ENCODE measurements around the gene DPEP1. TPM values are rescaled to one million over a fixed set of nuclear protein-coding genes. Genes with fewer than 3 reads are reported as not detected.
"Not testable (repeated sequence)": the region's sequence is repeated elsewhere in the genome, so short reads cannot be mapped to it uniquely, and the experiment has no call there.

The DPEP1 gene
- total RNA-seq, 1 donor from 2014 or later, result 13.4 TPM

DNA sequence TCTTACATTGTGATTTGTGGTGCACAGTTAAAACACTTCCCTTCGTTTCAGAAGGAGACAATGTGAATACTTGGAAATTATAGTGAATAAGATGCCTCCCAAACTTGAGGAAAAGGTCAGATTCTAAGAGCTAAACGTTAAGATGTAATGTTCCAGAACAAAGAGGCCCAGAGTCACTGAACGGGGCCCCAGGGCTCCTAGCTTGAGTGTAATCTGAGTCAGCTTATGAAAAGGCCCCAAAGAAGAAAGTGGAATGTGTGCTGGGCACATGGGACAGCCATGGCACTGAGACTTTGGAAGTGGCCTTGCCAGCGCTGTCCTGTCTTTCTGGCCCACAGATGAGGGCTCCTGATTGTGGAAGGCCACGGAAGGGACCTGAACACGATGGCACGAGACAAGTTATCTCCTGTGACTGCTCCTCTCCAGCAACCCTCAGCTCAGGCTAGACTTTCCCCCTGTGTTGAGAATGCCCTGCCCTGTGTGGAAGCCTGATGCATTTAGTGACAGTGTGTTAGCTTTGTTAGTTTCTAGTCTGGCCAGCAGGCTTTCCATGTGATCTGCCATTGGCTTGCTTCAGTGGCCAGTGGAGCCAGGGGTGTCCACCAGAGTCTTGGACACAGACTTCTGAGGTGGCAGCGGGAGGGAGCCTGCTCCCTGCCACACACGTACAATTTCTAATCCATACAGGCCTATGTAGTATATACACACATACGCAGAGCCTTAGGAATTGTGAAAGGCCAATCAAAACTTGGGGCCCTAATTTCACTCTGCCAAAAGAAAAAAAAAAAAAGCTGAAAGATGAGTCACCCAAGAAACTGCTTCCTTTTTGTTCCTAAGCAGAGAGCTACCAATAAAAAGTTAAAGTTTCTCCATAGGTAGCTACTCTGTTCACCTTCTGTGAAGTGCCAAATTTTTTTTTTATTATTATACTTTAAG lies 57.3 kb downstream of the DPEP1 start:
- Mint-ChIP-seq H3K27me3 (no peaks in the 10 kb centered on the region), H3K9me3 (no peaks in the 10 kb centered on the region)

DNA sequence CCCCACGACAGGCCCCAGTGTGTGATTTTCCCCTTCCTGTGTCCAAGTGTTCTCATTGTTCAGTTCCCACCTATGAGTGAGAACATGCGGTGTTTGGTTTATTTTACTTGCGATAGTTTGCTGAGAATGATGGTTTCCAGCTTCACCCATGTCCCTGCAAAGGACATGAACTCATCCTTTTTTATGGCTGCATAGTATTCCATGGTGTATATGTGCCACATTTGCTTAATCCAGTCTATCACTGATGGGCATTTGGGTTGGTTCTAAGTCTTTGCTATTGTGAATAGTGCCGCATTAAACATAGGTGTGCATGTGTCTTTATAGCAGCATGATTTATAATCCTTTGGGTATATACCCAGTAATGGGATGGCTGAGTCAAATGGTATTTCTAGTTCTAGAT lies 58.1 kb downstream of the DPEP1 start:
- not testable (repeated sequence) for DNase-seq (ENCODE audit: extremely low spot score, unreplicated experiment); H3K27ac Mint-ChIP-seq; H3K36me3 Mint-ChIP-seq; H3K9me3 Mint-ChIP-seq; H3K4me1 Mint-ChIP-seq (ENCODE audit: unreplicated experiment); H3K27me3 Mint-ChIP-seq; H3K4me3 Mint-ChIP-seq

More for the DNA sequence above, 57.3 kb downstream of the DPEP1 start:
- no peak for DNase-seq (ENCODE audit: extremely low spot score, unreplicated experiment)
- TF ChIP-seq, protein P1, sequence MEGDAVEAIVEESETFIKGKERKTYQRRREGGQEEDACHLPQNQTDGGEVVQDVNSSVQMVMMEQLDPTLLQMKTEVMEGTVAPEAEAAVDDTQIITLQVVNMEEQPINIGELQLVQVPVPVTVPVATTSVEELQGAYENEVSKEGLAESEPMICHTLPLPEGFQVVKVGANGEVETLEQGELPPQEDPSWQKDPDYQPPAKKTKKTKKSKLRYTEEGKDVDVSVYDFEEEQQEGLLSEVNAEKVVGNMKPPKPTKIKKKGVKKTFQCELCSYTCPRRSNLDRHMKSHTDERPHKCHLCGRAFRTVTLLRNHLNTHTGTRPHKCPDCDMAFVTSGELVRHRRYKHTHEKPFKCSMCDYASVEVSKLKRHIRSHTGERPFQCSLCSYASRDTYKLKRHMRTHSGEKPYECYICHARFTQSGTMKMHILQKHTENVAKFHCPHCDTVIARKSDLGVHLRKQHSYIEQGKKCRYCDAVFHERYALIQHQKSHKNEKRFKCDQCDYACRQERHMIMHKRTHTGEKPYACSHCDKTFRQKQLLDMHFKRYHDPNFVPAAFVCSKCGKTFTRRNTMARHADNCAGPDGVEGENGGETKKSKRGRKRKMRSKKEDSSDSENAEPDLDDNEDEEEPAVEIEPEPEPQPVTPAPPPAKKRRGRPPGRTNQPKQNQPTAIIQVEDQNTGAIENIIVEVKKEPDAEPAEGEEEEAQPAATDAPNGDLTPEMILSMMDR (conservative IDR thresholded peaks at IDR 0.05), result no peak
- Mint-ChIP-seq H3K4me3 (no peak overlapping the region), H3K27ac (no peak overlapping the region), H3K4me1 (ENCODE audit: unreplicated experiment) (no peaks in the 10 kb centered on the region), H3K36me3 (peaks cover 14% of the 10 kb centered on the region)

DNA sequence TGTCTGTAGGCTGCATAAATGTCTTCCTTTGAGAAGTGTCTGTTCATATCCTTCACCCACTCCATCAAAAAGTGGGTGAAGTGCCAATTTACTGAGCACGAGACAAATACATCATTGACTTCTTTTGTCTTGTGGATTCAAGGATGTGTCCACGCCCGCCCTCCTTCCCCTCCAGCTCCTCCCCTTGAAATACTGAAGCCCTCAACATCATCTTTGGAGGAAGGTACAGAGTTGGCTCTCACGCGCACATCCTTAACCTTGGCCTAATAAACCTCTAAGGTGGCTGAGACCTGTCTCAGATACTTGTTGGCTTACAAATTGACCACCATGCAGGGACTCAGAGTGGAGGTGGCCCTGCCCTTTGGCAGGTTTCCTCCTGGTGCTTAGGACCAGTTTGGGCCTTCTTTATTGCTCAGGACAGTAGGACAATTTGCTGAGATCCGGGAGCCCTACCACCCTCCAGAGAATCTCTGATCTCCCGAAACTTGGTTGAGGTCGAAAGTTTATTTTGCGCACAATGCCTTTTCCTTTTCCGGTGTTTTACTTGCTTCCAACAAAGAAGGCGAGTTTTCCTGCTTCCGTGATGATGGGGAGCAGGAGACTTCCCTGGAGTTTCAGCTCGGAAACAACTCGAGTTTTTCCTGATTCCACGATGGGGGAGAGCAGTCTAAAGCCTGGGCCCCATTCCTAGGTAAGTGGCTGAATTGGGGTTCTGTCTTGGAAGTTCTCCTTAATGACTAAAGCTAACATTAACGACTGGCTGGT lies 58.9 kb downstream of the DPEP1 start:
- TF ChIP-seq, protein P1 (conservative IDR thresholded peaks at IDR 0.05), result no peak
- peaks cover 7% of the 10 kb centered on the region for H3K36me3 Mint-ChIP-seq
- H3K4me3 Mint-ChIP-seq, result no peak overlapping the region
- no peak overlapping the region for H3K27ac Mint-ChIP-seq
- H3K4me1 Mint-ChIP-seq (ENCODE audit: unreplicated experiment), result no peaks in the 10 kb centered on the region
- H3K9me3 Mint-ChIP-seq, result no peaks in the 10 kb centered on the region
- no peak for DNase-seq (ENCODE audit: extremely low spot score, unreplicated experiment)
- H3K27me3 Mint-ChIP-seq, result no peaks in the 10 kb centered on the region

DNA sequence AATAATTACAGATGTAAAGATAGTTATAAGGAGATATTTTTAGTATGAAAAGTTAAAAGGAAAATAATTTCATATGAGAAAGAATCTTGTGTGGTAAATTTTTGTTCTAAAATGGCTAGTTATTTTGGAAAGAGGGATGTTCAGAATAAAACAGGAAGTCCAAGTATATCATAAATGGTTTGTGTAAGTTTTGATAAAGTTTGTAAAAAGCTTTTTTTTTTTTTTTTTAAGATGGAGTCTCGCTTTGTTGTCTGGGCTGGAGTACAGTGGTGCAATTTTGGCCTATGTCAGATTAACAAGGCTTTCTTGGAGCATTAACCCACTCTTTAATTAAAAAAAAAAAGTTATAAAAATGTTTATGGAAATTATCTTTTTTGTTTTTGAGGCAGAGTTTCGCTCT lies 64.8 kb downstream of the DPEP1 start:
- no peaks in the 10 kb centered on the region for H3K4me1 Mint-ChIP-seq (ENCODE audit: unreplicated experiment)
- TF ChIP-seq, protein P1 (conservative IDR thresholded peaks at IDR 0.05), result no peak
- peaks cover 17% of the 10 kb centered on the region for H3K36me3 Mint-ChIP-seq
- no peak for DNase-seq (ENCODE audit: extremely low spot score, unreplicated experiment)
- H3K27ac Mint-ChIP-seq, result no peak overlapping the region
- no peaks in the 10 kb centered on the region for H3K27me3 Mint-ChIP-seq
- H3K9me3 Mint-ChIP-seq, result no peaks in the 10 kb centered on the region
- H3K4me3 Mint-ChIP-seq, result no peak overlapping the region

DNA sequence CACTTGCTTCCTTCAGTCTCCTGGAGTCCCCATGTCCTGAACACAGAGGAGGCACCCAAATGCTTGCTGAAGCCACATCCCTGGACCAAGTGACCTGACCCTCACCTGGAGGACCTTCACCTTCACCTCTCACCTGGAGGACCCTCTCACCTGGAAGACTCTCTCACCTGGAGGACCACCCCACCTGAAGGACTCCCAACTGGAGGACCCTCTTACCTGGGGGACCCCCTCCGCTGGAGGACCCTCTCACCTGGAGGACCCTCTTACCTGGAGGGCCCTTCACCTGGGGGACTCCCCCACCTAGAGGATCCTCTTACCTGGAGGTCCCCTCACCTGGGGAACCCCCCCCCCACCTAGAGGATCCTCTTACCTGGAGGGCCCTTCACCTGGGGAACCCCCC lies 72.5 kb downstream of the DPEP1 start:
- TF ChIP-seq, protein P1 (conservative IDR thresholded peaks at IDR 0.05), result no peak
- H3K4me1 Mint-ChIP-seq (ENCODE audit: unreplicated experiment), result peaks cover 9% of the 10 kb centered on the region
- DNase-seq (ENCODE audit: extremely low spot score, unreplicated experiment), result no peak
- H3K27me3 Mint-ChIP-seq, result no peaks in the 10 kb centered on the region
- peaks cover 18% of the 10 kb centered on the region for H3K36me3 Mint-ChIP-seq
- H3K9me3 Mint-ChIP-seq, result no peaks in the 10 kb centered on the region
- H3K4me3 Mint-ChIP-seq, result peak overlapping the region; percentile 54
- no peak overlapping the region for H3K27ac Mint-ChIP-seq
